GM12878 (cell line): Measurements from ENCODE around the gene MATN3. TPM values are rescaled to one million over a fixed set of nuclear protein-coding genes. Genes with fewer than 3 reads are reported as not detected.

Experiments used
- BACH1 ChIP-seq: fragments of 450-650 bp; IDR thresholded peaks from 2 replicates; pipeline ENCODE4 v1.6.1; 2017; ENCODE audit warnings: mild to moderate bottlenecking, borderline replicate concordance
- BCL11A ChIP-seq: IDR thresholded peaks from 2 replicates; pipeline ENCODE4 v1.6.1; 2011; ENCODE audit warnings: low read depth, low read length
- CBX3 ChIP-seq: fragments of 200-600 bp; sonication (generic); IDR thresholded peaks from 2 replicates; pipeline ENCODE4 v1.6.1; 2016; ENCODE audit warnings: low read depth, borderline replicate concordance
- DPF2 ChIP-seq: fragments of 450-650 bp; IDR thresholded peaks from 2 replicates; pipeline ENCODE4 v1.6.1; 2017; ENCODE audit warnings: mild to moderate bottlenecking
- EP300 ChIP-seq, 2 experiments: fragments of 150-350 bp in 1 of 2; IDR thresholded peaks; 2 replicates each; pipeline ENCODE4 v1.6.1; 2011 to 2012; ENCODE audit warnings: low read depth in 2 of 2, low read length in 2 of 2, borderline replicate concordance in 1 of 2, improper control_type of control experiment in 1 of 2, inconsistent platforms in 1 of 2; ENCODE audit not compliant: control insufficient read depth in 1 of 2
- IKZF2 ChIP-seq, 2 experiments: fragments of 450-650 bp; IDR thresholded peaks; 2 replicates each; pipeline ENCODE4 v1.6.1; 2017; ENCODE audit warnings: mild to moderate bottlenecking in 2 of 2, moderate library complexity in 2 of 2
- MTA2 ChIP-seq: fragments of 450-650 bp; IDR thresholded peaks from 2 replicates; pipeline ENCODE4 v1.6.1; 2016; ENCODE audit warnings: low read depth, mild to moderate bottlenecking, moderate library complexity
- RCOR1 ChIP-seq: conservative IDR thresholded peaks from 2 replicates; pipeline ENCODE4 v1.6.1; 2012; ENCODE audit warnings: low read depth, low read length, improper control_type of control experiment
- SREBF1 ChIP-seq: IDR thresholded peaks from 2 replicates; pipeline ENCODE4 v1.6.1; 2012; ENCODE audit warnings: mild to moderate bottlenecking, low read length
- polyA plus RNA-seq, 11 experiments: library from polyadenylated mRNA; depleted of rRNA in 4 of 11; unstranded in 6 of 11; stranded (reverse) in 5 of 11; fragments of >200 nt; fragmentation: Nextera tagmentation in 4 of 11; fragmentation: Illumina TruSeq in 1 of 11; extraction: Ambion mirVana in 4 of 11; extraction: Trizol in 1 of 11; gene quantifications; 1 replicate in 1 of 11; 2 replicates in 10 of 11; pipeline versions ENCODE4 v1.2.1 to v1.2.3, GENCODE V29; 2011 to 2016; ENCODE audit warnings: inconsistent platforms in 2 of 11, missing spikeins in 2 of 11, low read depth in 1 of 11
- total RNA-seq, 4 experiments: library from RNA; depleted of rRNA in 3 of 4; stranded (reverse); fragments of >200 nt in 3 of 4; fragmentation: Illumina TruSeq in 1 of 4; extraction: Trizol in 1 of 4; gene quantifications; 2 replicates each; pipeline versions ENCODE4 v1.2.1 to v1.2.3, GENCODE V29; 2013 to 2021
- TF ChIP-seq, protein P1 (sequence below): fragments of 450-650 bp; IDR thresholded peaks from 2 replicates; pipeline ENCODE4 v1.6.1; 2017; ENCODE audit warnings: mild to moderate bottlenecking, moderate library complexity

MATN3 gene
- total and polyA plus RNA-seq, 10 of the 15 experiments (the other 5 are each of a cell fraction or from before 2014, with no cell fraction given): 0.09 TPM; not detected in 9

DNA sequence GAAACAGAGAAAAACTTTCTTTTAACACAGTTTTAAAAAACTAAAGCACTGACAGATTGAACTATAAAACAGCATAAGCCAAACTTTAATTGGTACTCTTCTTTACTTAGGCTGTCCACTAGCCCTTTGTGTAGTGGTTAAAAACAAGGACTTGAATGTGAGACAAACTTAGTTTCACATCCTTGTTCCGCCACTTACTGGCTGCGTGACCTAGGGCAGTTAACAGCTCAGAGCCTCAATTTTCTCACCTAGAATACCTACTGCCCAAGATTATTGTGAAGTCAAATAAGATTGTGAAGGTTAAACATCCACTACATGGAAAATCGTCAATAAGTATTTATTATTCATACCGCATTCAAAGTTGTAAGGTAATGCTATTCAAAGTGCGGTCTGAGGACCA, 24.5 kb downstream of the MATN3 start (continued):
- TF ChIP-seq, protein P1, sequence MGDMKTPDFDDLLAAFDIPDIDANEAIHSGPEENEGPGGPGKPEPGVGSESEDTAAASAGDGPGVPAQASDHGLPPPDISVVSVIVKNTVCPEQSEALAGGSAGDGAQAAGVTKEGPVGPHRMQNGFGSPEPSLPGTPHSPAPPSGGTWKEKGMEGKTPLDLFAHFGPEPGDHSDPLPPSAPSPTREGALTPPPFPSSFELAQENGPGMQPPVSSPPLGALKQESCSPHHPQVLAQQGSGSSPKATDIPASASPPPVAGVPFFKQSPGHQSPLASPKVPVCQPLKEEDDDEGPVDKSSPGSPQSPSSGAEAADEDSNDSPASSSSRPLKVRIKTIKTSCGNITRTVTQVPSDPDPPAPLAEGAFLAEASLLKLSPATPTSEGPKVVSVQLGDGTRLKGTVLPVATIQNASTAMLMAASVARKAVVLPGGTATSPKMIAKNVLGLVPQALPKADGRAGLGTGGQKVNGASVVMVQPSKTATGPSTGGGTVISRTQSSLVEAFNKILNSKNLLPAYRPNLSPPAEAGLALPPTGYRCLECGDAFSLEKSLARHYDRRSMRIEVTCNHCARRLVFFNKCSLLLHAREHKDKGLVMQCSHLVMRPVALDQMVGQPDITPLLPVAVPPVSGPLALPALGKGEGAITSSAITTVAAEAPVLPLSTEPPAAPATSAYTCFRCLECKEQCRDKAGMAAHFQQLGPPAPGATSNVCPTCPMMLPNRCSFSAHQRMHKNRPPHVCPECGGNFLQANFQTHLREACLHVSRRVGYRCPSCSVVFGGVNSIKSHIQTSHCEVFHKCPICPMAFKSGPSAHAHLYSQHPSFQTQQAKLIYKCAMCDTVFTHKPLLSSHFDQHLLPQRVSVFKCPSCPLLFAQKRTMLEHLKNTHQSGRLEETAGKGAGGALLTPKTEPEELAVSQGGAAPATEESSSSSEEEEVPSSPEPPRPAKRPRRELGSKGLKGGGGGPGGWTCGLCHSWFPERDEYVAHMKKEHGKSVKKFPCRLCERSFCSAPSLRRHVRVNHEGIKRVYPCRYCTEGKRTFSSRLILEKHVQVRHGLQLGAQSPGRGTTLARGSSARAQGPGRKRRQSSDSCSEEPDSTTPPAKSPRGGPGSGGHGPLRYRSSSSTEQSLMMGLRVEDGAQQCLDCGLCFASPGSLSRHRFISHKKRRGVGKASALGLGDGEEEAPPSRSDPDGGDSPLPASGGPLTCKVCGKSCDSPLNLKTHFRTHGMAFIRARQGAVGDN: 0 out of 2 replicates have a peak, but pooled peaks have one; percentile 28
- TF ChIP-seq DPF2 (peak; percentile 83), SREBF1 (no peak), MTA2 (peak; percentile 81), BACH1 (peak; percentile 47; the same call in 1 of the 2 replicates), RCOR1 (0 out of 2 replicates have a peak, but pooled peaks have one; percentile 42), CBX3 (no peak), EP300 (IDR thresholded peaks at IDR 0.05; ENCODE audit: borderline replicate concordance in 1 of 2, control insufficient read depth in 1 of 2, low read depth in 2 of 2, low read length in 2 of 2) (peak; percentile 27 to 61; a peak in 3 of 4 replicates), BCL11A (peak; percentile 35; the same call in 1 of the 2 replicates), IKZF2 (IDR thresholded peaks at IDR 0.05) (peak in 1 of 2 experiments; percentile 57; a peak in 2 of 4 replicates)
- TF ChIP-seq, all 136 proteins: peak for 18
